GM19043 (cell line): ENCODE measurements around the gene ASPN.

Experiments used
- ATAC-seq: cut with Tn5 transposase; IDR thresholded peaks from one replicate; pipeline ENCODE4 v1.9.1; 2021; ENCODE audit warnings: low read depth; ENCODE audit not compliant: unreplicated experiment

The ASPN gene

DNA sequence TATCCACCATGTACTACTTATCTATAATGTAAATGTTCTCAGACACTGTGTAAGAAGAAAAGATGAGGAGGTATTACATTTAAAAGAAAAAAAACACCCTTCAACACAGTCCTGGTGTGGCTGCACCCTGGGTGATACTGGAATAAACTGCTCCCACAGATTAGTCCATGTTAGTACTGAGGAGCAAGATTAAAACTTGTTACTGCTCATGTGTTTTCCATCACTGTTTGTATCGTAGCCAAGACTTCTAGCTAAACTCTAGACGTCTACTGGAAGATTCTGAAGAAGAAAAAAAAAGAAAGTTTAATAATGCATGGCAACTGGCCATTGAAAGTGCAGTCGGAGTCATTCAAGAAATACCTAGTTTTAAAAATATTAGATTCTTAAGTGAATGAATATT, at the start of gene ASPN:
TSS of gene ASPN (minus strand) at position 178 of the 400 bp plus-strand sequence.
- no peak for ATAC-seq

DNA sequence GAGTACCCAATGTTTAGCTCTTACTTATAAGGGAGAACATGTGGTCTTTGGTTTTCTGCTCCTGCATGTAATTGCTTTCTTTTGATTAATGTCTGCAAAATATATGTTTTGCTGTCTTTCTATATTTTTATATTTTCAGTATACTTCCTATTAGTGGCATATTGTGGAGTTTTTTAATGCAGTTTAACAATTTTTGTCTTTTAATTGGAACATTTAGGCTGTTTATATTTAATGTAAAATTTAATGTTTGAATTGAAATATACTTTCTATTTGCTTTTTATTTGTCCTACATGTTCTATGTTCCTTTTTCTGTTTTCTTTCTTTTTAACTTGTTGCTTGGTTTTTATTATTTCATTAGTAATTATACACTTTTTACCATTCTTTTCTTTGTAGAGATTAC, 48.6 kb upstream of the ASPN start:
- ATAC-seq, result no peak

DNA sequence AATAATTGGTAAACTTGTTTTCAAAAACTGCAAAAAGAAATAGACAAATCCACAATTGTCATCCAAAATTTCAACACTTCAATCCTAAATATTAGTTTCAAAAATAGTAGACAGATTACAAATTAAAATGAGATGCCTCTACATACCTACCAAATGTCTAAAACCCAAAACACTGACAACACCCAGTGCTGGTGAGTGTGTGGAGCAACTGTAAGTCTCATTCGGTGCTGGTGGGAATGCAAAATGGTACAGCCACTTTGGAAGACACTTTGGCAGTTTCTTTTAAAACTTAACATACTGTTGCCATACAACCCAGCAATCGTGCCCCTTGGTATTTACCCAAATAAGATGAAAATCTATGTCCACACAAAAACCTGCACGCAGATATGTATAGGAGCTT, 46.8 kb upstream of the ASPN start:
- ATAC-seq, result no peak

DNA sequence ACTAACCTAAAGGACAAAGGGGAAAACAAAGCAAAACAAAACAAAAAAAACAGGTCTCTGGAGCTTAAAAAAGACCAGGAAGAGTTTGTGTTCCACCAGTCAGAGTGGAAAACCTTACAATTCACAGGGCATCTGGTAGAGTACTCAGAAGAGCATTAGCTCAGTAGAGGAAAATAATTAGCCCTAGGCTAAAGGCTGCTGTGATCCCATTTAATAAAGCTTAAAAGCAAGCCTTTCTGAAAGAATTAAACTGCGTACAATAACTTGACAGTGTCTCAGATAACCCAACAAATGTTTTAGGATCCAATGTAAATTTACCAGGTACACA, 46.2 kb upstream of the ASPN start:
- no peak for ATAC-seq

DNA sequence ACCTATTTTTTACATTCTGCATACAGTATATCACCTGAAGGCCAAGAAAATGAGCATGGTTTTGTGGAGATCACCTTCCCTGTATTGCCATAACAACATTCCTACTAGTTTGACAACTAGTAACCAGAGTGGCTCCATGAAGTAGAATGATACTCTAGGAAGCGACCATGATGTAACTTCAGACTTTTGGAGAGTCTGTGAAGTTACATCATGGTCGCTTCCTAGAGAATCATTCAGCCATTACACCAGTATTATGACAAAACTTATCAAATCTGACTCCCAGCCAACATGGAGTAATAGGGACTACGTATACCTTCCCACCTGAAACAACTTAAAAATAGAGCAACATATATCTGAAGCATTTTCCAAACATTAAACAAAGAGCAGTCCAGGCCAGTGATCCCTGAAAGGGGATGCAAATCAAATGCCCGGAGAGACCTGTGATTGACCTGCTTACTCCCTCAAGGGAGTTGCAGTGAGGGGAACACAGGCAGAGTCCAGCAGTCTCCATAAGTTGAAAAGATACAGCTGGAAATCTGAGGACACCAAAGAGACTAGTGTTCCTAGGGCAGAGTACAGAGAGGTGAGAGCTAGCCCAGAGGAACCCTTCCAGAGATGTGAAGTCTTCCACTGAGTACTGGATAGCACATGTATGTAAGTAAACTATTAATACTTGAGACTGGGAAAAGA, 45.7 kb upstream of the ASPN start:
- ATAC-seq, result no peak

DNA sequence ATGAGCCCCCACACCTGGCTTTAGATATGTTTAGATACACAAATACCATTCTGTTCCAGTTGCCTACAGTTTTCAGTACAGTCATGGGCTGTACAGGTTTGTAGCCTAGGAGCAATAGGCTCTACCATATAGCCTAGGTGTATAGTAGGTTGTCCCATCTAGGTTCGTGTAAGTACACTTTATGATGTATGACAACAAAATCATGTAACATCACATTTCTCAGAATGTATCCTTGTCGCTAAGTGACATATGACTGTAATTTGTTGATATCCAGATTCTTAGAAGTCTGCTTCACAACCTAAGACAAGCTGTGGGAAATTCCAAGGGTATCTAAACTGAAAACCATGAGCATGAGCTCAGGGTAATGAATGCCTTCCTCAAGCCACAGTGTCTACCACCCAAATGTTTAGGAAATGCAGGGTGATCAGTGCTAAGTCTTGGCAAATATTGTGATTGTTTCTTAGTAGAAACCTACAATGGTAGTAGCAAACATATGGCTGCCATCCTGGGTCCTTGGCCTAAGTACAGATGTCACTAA, 45.1 kb upstream of the ASPN start:
- ATAC-seq, result no peak

DNA sequence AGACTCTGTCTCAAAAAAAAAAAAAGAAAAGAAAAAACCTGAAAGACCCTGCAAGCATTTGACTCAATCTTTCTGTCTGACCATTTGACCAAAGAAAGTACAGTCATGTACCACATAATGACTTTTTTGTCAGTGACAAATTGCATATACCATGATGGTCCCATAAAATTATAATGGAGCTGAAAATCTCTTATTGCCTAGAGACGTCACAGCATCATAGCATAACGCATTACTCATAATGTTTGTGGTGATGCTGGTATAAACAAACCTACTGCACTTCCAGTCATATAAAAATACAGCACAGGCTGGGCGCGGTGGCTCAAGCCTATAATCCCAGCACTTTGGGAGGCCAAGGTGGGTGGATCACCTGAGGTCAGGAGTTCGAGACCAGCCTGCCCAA, 43.0 kb upstream of the ASPN start:
- no peak for ATAC-seq

DNA sequence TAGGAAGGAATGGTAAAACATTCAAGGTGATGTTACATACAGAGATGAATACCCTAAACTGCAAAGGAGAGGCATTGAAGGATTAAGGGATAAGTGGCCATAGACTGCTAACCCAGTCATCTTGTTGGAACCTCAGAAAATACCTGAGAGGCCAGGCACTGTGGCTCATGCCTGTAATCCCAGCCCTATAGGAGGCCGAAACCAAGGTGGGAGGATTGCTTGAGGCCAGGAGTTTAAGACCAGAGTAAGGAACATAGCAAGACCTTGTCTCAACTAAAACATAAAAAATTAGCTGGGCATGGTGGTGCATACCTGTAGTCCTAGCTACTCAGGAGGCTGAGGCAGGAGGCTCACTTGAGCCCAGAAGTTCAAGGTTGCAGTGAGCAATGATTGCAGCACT, 42.6 kb upstream of the ASPN start:
- ATAC-seq, result no peak

DNA sequence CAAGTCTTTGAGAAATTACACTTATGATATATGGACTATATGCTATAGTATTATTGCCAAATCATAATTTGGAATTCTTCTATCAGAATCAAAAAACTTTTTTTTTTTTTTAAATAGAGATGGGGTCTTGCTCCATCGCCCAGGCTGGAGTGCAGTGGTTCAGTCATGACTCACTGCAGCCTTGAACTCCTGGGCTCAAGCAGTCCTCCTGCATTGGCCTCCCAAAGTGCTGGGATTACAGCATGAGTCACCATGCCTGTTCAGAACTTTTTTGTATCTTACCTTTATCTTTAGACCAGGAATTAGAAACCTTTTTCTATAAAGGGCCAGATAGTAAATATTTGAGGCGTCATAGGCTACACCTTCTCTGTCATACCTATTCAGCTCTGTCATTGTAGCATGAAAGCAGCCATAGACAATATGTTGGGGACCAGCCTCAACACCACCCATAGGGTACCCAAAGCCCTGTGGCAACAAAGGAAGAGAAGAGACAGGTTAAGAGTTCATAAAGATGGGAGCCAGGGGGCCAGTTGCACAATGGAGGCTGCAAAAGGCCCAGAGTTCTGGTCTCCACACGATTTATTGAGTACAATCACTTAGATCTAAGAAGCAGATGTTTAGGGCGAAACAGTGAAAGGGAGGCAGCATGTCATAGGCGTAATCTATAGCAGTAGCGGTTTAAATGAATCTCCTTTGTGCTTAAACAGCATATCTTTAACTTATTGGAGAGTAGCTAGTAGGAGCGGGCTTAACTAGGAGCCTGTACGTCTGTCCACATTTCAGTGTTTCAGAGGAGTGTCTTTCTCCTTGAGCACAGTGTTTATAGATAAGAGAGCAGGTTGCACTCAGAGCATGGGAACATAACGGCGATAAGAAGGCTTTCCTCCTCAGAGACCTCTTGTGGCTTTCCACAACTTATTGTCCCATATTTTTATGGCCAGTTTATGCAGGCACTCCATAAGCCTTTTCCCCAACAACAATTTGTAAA, 41.0 kb upstream of the ASPN start:
- no peak for ATAC-seq

DNA sequence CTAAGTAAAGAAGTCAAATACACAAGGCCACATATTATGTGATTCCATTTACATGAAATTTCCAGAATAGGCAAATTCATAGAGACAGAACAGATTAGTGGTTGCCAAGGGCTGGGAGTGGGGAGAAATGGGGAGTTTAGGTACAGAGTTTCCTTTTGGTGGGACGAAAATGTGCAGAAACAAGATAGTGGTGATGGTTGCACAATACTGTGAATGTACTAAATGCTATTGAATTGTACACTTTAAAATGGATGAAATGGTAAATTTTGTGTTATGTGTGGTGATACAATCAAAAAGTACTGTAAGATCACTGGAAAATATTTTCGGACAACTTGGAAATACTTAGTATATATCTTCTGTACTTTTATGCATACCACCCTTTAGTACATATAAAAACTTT, 38.5 kb upstream of the ASPN start:
- no peak for ATAC-seq

DNA sequence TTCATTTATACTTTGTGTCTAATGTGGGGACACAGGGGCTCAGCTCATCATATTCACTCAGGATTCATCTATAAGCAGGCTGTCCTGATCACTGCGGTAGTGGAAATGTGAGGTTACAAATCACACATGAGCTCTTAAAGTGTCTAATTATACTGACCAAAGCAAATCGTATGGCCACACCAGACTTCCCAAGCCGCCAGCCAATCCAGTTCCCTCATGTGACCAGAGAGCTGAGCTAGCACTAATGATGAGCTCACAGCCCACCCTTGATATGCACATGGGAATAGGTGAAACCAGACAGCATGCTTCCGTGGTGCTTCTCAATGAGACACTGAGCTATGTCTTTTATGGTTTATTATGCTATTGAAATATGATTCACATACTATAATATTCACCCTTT, 35.9 kb upstream of the ASPN start:
- no peak for ATAC-seq

DNA sequence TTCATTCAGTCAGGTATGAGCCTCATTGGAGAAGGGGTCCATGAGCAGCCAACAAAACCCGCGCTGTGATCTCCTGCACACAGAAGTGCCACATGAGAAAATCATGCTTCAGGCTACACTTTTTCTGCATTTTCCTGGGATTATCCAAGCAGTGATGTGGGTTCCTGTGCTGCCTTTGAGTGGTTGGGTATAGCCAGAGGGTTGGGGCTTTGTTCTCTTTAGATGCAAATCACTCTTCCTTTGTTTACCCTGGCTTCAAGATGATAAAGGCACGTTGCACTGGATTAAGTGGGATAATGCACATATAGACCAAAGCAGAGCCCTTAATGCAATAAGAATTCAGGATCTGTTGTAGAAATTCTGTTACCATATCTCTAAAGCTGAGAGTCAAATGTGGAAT, 34.7 kb upstream of the ASPN start:
- ATAC-seq, result no peak

DNA sequence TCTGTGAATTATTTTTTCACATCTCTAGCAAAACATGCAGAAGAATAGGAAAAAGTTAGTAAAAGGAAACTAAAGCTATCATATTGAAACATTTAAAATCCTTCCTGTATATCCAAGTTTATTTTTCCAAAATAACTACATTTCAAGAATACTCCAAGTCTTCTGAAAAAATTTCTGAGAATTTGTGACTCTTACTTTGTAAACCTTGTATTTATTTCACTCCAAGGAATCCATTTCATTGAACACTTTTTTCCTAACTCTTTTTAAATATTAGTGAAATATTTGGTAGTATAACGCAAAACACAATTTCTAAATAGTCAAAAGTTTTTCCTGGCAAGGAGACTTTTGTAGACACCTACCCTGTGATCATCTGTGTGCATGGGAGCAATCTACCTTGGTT, 34.2 kb upstream of the ASPN start:
- no peak for ATAC-seq

DNA sequence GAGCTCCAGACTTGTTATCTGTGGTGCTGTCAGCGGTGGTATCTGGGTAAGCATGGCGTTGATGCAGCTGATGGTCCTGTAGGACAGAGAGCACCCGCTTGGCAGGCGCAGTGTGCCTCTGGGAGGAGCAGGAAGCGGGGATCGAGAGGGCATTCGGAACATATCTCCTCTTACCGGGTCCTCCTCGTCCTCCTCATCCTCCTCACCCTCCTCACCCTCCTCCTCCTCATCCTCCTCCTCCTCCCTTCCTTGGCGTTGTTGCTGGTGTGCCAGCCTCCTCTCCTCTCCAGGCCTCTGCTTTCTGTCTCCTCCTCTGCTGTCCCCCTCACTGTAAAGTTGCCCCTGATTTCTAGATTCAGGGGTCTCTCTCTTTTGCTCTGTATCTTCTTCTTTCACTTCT, 32.3 kb upstream of the ASPN start:
- no peak for ATAC-seq

DNA sequence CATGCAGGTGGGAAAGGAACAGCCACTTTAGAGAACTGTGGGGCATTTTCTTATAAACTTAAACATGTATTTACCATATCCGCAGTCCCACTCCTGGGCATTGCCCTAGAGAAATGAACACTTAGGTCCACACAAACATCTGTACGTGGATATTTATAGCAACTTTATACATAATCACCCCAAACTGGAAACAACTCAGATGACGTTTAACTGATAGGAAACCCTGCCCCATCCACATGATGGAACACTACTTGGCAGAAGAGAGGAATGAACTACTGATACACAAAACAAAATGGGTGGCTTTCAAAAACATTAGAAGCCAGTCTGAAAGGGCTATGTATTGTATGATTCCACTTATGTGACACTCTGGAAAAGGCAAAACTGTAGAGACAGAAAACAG, 31.0 kb upstream of the ASPN start:
- no peak for ATAC-seq

DNA sequence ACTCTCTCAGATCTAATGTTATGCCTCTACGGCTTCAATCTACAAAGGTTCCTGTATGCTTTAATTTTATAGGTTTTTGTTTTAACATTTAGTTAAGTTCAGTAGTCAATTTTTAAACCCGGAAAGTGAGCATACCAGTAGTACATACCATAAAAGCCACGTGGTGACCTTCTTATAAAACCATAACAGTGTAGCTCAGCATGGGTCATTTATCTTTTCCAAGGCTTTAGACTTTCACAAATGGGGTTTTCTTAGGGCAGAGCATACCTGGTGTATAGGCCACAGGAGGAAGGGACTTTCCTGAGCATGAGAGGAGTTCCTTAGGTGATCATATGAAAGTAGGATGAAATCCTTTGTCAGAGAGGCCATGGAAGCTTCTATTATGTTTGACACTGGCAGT, 30.3 kb upstream of the ASPN start:
- no peak for ATAC-seq

DNA sequence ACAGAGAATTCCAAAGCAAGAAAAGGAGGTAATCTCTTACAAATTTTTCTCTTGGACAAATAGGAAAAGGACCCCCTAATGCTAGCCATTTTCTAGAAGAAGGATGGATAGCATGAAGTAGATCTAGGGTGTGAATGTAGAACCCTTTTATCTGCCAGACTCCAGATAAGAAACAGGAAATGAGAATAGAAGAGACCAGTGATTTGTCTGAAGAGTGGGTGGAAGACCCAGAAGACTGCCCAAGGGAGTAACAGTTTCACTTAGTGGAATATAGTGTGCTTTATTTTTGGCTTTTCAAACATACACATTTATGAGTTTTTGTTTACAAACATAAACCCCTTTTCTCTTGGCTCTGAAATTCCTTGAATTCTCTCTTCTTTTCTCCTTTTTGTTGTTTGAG, 28.4 kb upstream of the ASPN start:
- ATAC-seq, result no peak

DNA sequence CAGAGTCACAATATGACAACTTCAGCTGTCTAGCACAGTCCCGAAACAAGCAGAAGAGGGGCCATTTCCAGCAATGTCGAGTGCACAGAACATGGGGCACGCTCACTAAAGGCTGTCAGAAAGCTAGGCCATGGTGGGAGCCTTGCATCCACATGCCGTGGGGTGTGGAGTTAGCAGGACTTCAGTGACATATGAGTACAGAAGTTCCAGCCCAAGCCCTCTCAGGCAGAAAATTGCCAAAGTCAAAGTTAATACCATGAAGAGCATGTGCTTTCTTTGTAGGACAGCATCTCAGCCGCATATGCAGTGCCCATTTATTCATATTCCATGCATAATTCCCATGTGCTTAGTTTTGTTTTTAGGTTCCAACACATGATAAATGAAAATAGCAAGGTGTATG, 26.7 kb upstream of the ASPN start:
- no peak for ATAC-seq

DNA sequence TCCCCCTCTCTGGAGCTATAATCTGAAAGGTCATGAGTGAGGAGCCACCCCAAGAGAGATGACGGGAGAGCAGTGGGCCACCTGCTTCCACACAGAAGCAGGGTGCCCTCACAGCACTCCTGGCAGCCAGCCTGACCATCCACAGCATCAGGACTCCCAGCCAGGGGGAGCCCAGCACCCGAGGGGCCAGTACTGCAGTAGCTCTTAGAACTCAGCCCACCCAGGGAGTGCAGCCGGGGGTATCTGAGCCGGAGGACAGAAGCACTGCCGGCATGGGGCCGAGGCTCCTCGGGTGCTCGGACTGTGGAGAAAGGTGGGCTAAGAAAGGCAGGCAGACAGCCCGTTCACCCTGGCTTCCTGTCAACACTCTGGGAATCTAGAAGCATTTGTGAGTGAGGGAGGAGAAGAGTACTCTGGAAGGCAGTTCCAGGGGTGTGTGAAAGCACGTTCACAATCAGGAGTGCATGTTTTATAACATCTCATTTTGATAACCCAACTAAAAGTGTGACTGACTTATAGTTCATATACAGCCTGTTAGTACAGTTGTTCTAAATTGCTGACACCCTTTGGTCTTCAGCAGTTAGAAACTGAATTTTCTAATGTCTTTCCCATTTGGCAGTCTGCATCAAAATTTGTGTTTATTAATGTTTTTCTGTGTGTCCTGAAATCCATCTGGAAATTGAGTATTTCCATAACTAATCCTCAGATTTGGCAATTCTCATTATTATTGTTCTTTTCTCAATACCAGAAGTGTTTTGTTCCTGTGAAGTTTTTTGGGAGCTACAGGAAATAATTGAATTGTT, 25.9 kb upstream of the ASPN start:
- ATAC-seq, result no peak

DNA sequence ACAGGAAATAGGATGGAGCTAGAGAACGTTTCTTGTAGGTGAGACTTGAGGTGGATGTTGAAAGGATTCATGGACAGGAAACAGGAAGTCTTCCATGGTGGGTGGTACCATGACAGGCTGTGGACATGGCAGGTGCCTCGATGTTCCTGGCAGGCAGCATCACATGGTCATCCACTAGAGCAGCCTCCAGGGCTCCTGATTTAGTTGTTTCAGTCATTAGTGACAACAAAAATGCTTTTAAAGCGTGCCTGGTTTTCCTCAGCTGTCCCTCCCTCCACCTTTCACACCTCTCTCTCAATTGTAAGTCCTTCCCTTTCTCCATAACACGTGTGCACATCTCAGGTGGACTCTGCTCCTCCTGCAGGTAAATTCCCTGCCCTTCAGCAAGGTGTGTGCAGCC, 25.2 kb upstream of the ASPN start:
- no peak for ATAC-seq

DNA sequence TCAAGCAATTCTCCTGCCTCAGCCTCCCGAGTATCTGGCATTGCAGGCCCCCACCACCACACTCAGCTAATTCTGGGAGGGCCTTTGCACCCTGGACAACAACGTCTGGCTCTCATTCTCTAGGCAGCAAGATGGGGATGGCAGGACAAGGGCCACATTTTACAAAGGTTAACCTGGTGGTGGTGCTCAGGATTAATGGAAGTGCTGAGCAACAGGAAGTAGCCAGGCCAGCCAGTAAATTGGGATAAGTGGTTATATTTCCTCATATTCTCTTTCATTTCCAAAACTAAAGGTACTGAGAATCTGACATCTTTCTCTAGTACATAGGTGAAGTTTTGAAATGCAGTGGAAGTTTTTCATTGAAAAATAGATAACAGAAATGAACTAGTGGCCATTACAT, 24.7 kb upstream of the ASPN start:
- no peak for ATAC-seq
